ENCODE measurements around the gene ACOT7.

Gene ACOT7

DNA sequence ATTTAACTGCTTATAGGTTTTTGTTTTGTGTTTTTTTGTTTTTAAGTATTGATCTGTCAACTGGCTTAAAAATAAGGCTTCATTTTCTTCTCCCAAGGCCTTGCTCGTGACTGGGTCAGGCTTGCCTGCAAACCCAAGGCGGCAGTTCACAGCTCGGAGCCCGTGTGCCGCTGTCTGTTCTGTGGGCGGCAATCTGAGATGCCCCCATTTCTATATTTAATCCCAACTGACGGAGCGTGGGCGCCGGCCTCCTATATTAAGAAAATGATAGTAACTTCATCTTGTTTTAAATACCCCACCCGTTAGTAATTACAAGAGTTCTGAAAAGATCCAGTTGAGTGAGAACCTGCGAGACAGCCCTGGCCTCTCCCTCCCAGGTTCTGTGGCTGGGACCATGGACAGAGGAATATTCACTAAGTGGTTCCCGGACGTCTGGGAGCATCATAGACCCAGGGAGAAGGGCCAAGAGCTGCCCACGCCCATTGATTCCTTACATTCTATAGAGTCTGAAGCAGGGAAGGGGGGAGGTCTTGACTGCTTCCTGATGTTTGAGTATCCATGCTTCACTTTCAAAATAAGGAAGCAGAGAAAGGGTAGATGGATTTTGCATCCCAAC is 90.1 kb downstream of the ACOT7 start:
- intact Hi-C loops (cut with DNase I), result no loop called here
- DNase-seq, result peak; percentile 4 to 84 (median 60)

GRCh38 chr1:6302568-6302967 is 91.0 kb downstream of the ACOT7 start:
- DNase-seq, result no peak
- intact Hi-C loops (cut with DNase I), result no loop called here

DNA sequence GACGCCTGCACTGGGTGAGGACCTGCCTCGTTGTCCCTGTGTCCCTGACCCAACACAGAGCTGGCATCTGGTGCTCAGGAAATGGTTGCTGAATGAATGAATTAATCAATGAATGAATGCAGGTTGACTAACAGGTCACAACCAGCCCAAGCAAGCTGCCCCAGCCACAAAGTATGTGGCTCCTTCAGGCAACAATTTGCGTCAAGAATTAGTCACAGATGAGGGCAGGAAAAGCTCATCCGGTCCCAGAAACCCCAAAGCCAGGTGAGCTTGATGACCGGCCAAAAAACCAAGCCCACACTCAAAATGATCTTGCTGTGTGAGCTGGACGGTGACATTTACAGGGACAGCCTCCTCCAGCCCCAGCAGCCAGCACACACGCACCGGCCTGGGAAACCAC is 92.0 kb downstream of the ACOT7 start:
- DNase-seq, result no peak
- intact Hi-C loops (cut with DNase I), result no loop called here

GRCh38 chr1:6300342-6301048 is 93.1 kb downstream of the ACOT7 start:
- DNase-seq, result no peak
- intact Hi-C loops (cut with DNase I), result no loop called here

DNA sequence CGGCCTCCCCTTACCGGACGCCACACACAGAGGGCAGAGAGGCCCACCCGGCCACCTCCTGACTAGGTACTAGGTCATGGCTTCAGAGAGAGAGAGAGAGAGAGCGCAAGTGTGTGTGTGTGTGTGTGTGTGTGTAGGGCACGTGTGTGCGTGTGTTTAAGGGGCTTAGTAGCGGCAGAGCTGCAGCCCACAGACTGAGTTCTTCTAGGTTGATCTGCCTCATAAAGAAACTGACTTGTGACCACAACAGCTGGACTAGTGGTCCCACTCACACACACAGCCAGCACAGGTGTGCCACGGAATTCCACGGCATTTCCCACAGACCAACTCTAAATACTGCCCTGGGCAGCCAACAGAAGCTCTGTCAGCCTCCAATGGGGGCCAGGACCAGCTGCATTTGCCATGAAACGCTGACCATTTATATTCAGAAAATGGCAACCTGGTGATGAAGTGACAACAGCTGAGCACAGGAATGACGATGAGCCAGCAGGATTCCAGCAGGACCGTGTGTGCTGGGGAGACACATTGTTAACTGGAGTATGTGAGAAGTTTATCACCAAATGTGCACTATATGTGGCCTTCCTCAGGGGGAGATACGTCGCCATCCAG is 93.9 kb downstream of the ACOT7 start:
- intact Hi-C loops (cut with DNase I), result no loop called here
- DNase-seq, result no peak

DNA sequence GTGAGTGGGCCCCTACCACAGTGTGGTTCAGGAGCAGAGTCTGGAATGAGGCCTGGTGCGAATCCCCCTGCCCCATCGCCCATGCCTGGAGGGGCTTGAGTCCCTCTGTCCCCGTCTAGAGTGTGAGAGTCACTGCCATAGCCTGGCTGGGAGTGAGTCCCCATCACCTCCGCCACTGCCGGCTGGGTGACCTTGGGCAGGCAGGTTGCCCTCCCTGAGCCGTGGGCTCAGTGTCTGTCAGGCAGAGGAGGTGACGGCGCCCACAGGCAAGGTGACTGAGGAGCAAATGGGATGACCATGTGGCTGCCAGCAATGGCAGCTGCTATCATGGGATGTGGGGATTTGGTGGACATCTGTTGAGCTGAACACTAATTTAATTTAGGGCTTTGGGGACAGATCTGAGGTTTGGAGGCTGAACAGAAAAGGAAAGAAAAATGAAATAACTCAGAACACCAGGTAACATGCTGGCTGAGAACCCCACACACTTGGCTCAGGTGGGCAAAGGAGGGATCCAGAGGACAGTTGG is 94.6 kb downstream of the ACOT7 start:
- DNase-seq, result no peak
- intact Hi-C loops (cut with DNase I), result no loop called here

DNA sequence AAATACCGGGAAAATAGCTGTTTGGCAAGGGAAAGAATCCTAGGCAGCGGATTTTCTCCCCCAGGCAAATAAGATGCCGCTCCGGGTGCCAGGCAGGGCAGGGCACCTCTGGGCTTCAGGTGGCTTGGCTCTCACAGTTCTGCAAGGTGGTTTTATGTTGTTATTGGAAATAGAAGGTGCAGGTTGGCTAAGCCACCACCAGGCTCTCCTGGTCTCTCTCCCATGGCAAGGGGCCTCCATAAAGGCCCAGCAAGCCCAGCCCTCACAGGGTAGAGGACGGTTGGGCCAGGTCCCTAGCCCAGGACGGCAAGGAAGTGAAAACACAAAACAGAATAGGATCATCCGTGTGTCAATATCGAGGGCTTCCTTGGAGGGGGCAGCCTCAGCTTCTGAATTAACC is 95.0 kb downstream of the ACOT7 start:
- intact Hi-C loops (cut with DNase I), result no loop called here
- no peak for DNase-seq

DNA sequence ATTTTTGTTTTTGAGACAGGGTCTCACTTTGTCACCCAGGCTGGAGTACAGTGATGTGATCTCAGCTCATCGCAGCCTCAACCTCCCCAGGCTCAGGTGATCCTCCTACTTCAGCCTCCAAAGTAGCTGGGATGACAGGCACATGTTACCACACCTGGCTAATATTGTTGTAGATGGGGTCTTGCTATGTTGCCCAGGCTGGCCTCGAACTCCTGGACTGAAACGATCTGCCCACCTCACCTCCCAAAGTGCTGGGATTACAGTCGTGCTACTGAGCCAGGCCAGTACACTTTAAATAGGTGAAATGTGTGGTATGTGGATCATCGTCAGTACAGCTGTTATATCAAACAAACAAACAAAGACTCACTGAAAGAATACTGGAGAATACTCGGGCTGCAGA is 97.7 kb downstream of the ACOT7 start:
- DNase-seq, result no peak
- intact Hi-C loops (cut with DNase I), result no loop called here

DNA sequence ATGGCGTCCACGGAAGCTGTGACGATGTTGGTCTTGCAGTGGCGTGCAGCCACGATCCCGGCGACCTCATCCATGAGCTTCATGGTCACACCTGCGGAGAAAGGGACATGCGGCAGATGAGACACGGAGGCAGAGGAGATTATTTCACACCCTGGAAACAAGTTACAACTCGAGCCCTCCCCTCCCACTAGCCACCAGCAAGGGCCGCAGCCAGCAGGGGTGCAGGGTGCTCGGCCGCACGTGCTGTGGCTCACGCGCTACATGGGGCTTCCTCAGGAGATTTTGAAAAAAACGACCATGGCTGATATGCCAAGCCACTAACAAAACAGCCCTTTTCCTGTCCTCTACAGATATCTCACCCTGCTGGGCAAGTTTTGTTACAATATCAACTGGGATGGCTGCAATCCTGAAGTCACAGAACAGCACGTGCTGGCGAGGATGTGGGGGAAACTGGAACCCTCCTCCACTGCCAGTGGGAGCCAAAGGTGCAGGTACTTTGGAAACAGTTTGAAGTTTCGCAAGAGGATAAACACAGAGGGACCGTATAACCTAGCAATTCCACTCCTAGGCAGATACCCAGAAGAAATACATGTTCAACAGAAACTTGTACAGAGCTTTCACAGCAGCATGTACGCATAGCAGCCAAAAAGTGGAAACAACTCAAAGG is 98.5 kb downstream of the ACOT7 start:
- intact Hi-C loops (cut with DNase I), result no loop called here

GRCh38 chr1:6294080-6294889 is 99.3 kb downstream of the ACOT7 start:
- intact Hi-C loops (cut with DNase I), result no loop called here
- DNase-seq, result no peak

More for the DNA sequence above, 98.5 kb downstream of the ACOT7 start:
- DNase-seq, result no peak

GRCh38 chr1:6292102-6292501 is 101.5 kb downstream of the ACOT7 start:
- intact Hi-C loops (cut with DNase I), result no loop called here
- peak in 1 of 42 donors; percentile 9 for DNase-seq

DNA sequence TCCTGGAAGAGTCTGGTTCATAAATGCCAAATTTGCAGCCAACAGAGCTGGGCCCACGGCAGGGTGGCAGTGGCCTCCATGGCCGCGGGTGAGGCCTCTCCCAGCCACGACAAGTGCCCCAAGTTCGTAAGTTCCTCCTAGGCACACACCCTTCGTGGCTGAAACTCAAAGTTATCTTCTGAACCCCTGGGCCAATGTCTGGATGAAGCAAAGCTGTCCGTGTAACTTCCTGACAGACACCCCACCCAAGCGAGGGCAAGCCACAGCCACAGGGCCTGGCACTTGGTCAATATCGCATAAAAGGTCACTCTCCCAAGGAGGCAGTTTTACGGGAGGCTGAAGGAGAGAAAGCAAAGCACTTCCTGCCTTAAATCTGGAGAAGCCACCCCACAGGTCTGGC is 104.9 kb downstream of the ACOT7 start:
- no peak for DNase-seq
- intact Hi-C loops (cut with DNase I), result no loop called here

DNA sequence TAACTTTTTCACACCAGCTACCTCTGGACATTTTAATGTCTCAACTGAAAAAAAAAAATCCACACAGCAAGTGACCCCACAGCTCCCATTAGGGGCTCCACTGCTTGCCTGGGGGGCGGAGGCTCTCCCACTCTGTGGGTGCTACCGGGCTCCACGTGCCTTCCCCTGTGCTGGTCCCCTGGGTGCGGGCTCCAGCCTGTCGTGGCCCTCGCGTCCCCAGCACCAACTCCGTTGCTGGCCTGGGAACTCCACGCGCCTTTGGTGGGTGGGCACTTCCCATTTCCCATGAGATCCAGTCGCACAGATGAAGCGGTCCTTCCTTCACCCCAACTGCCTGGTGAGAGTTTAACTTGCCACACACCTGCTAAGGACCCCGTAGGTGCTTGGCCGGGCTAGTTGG is 105.5 kb downstream of the ACOT7 start:
- intact Hi-C loops (cut with DNase I), result no loop called here
- DNase-seq, result no peak

DNA sequence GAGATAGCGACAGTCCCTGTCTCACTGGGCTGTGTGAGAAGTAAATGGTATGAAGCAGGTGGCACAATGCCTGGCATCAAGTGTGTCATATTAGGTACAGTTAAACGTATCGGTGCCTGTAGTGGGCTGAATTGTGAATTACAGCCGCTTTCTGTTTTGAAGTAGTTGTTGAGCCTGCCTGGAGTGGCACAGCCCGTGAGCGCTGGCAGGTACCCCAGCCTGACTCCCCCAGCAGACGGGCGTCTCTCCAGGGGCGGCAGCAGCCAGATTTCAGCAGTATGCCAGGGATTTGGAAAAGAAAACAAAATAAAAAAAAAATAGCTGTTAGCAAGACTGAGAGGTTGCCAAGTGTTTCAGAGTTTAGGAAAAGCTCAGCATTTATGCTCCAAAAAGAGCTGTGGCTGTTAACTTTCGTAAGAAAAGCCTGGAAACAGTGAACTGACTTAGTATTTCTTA is 106.1 kb downstream of the ACOT7 start:
- intact Hi-C loops (cut with DNase I), result no loop called here
- DNase-seq, result peak in 25 of 42 donors; percentile 29 to 73 (median 52)

- intact Hi-C loops (cut with DNase I), result no loop called here
- no peak for DNase-seq
Observed at GRCh38 chr1:6287029-6287428, 106.5 kb downstream of the ACOT7 start.

DNA sequence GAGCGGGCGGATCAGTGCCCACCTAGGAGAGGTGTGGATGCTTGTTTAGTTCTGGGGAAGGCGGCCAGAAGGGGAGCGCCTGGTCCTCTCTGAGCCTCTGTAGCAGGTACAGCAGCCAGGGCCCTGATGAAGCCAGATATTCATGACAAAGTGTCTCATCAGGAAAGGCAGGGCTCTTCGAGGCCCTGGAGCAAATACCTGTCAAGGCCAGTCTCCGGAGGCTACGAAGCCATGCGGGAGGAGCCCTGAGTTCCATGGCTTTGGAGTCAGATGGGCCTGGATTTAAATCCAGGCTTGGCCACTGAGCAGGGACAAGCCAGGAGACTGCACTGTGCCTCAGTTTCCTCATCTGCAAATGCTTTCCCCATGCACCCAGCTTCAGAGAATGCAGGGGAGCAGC is 107.3 kb downstream of the ACOT7 start:
- intact Hi-C loops (cut with DNase I), result no loop called here
- no peak for DNase-seq

GRCh38 chr1:6285336-6285735 is 108.2 kb downstream of the ACOT7 start:
- DNase-seq, result no peak
- intact Hi-C loops (cut with DNase I), result no loop called here

GRCh38 chr1:6282577-6283270 is 110.8 kb downstream of the ACOT7 start:
- intact Hi-C loops (cut with DNase I), result no loop called here
- DNase-seq, result no peak

All from head of caudate nucleus (tissue), 42 donors.